Small intestine (tissue), 7 donors: ENCODE data around the gene SPTY2D1. TPM values are rescaled to one million over a fixed set of nuclear protein-coding genes. Genes with fewer than 3 reads are reported as not detected.
A peak's percentile ranks its signal among the peaks of the same experiment; 100 is the strongest.
"Not testable (repeated sequence)": the region's sequence is repeated elsewhere in the genome, so short reads cannot be mapped to it uniquely, and the experiment has no call there.

Source experiments
- DNase-seq, 2 donors: peaks; one replicate each; pipeline versions ENCODE4 v3.0.0 to v3.0.0-alpha.2; 2013
- FAIRE-seq: peaks from 2 replicates; lab custom pipeline; 2012; peaks lifted over from hg19 to GRCh38; lab: Jason Lieb, UNC
- H3K27ac ChIP-seq, 3 donors: one replicate each; pipeline ENCODE4 v1.5.1; 2013; ENCODE audit warnings: low read length in 2 of 3, mild to moderate bottlenecking in 2 of 3, control low read depth in 1 of 3, inconsistent platforms in 1 of 3, low read depth in 1 of 3, moderate library complexity in 1 of 3
- H3K27me3 ChIP-seq, 3 donors: one replicate each; pipeline ENCODE4 v1.6.1; 2013; ENCODE audit warnings: low read length in 3 of 3, inconsistent platforms in 1 of 3; ENCODE audit not compliant: control insufficient read depth in 3 of 3, insufficient read depth in 3 of 3
- H3K36me3 ChIP-seq, 3 donors: one replicate each; pipeline ENCODE4 v1.6.1; 2013; ENCODE audit warnings: low read length in 3 of 3, inconsistent platforms in 1 of 3, low read depth in 1 of 3, mild to moderate bottlenecking in 1 of 3, moderate library complexity in 1 of 3; ENCODE audit not compliant: control insufficient read depth in 3 of 3, insufficient read depth in 2 of 3
- H3K4me1 ChIP-seq, 3 donors: one replicate each; pipeline ENCODE4 v1.6.1; 2013; ENCODE audit warnings: low read length in 2 of 3, inconsistent platforms in 1 of 3, low read depth in 1 of 3, mild to moderate bottlenecking in 1 of 3, moderate library complexity in 1 of 3; ENCODE audit not compliant: control insufficient read depth in 3 of 3, insufficient read depth in 2 of 3
- H3K4me3 ChIP-seq, 3 donors: one replicate each; pipeline ENCODE4 v1.5.1; 2013; ENCODE audit warnings: low read length in 3 of 3, control low read depth in 1 of 3, inconsistent platforms in 1 of 3, low read depth in 1 of 3, mild to moderate bottlenecking in 1 of 3, moderate library complexity in 1 of 3
- H3K9me3 ChIP-seq, 2 donors: one replicate each; pipeline ENCODE4 v1.6.1; 2013; ENCODE audit warnings: low read depth in 1 of 2, low read length in 1 of 2; ENCODE audit not compliant: control insufficient read depth in 2 of 2, insufficient read depth in 1 of 2
- WGBS, 3 donors: extraction: QIAGEN DNeasy Blood & Tissue Kit; methylation state at CpG; one replicate each; pipeline ENCODE4 v1.1.7; 2013; 5-methylcytosine and 5-hydroxymethylcytosine counted together
- polyA plus RNA-seq, 4 donors: library from polyadenylated mRNA; stranded (reverse) in 3 of 4; unstranded in 1 of 4; fragments of 200-250 nt in 3 of 4; fragments of 120-200 nt in 1 of 4; gene quantifications; one replicate each; pipeline versions ENCODE4 v1.2.1 to v1.2.3, GENCODE V29; 2013
- donor health status: healthy with polysubstance abuse.
- donor health status: control.
- donor health status: control.
- donor health status: Bipolar disorder and iron deficiency.
- donor health status: healthy.

Gene SPTY2D1
- polyA plus RNA-seq, 4 donors: 5.8 to 16.5 (median 6.5) TPM

GRCh38 chr11:18614667-18615066 lies 19.5 kb downstream of the SPTY2D1 start:
- 95 to 96% (median 95%) methylated on average over 10 of the region's 10 CpGs for WGBS, 3 donors

GRCh38 chr11:18612394-18612793 lies 21.7 kb downstream of the SPTY2D1 start:
- Histone ChIP-seq H3K27me3 (no peaks in the 10 kb centered on the region), H3K36me3 (peaks cover 22 to 28% (median 24%) of the 10 kb centered on the region in 3 donors), H3K4me1 (no peaks in the 10 kb centered on the region), H3K9me3 (no peaks in the 10 kb centered on the region), H3K27ac (no peak overlapping the region), H3K4me3 (no peak overlapping the region)
- FAIRE-seq (no peak), DNase-seq (no peak)
- WGBS, 3 donors: 85 to 93% (median 86%) methylated on average over 4 of the region's 4 CpGs

More at GRCh38 chr11:18614667-18615066, 19.5 kb downstream of the SPTY2D1 start:
- no peaks in the 10 kb centered on the region for H3K27me3 ChIP-seq
- DNase-seq: no peak
- no peaks in the 10 kb centered on the region for H3K9me3 ChIP-seq
- no peak overlapping the region for H3K27ac ChIP-seq
- FAIRE-seq: no peak
- peaks cover 16 to 28% (median 24%) of the 10 kb centered on the region in 3 donors for H3K36me3 ChIP-seq
- H3K4me3 ChIP-seq: no peak overlapping the region
- peaks cover 0 to 5% (median 0%) of the 10 kb centered on the region in 3 donors for H3K4me1 ChIP-seq

GRCh38 chr11:18611196-18611595 lies 22.9 kb downstream of the SPTY2D1 start:
- Histone ChIP-seq H3K4me3 (no peak overlapping the region), H3K9me3 (no peaks in the 10 kb centered on the region), H3K27me3 (no peaks in the 10 kb centered on the region), H3K27ac (no peak overlapping the region), H3K36me3 (peaks cover 25 to 31% (median 26%) of the 10 kb centered on the region in 3 donors), H3K4me1 (no peaks in the 10 kb centered on the region)
- FAIRE-seq (no peak), DNase-seq (no peak)
- WGBS, 3 donors: 92 to 98% (median 95%) methylated on average over 2 of the region's 2 CpGs

GRCh38 chr11:18608376-18608775 lies 25.8 kb downstream of the SPTY2D1 start:
- no peak overlapping the region for H3K27ac ChIP-seq
- DNase-seq (peak; percentile 43 to 68), FAIRE-seq (no peak)
- peaks cover 8 to 23% (median 16%) of the 10 kb centered on the region in 3 donors for H3K36me3 ChIP-seq
- WGBS, 3 donors: 13 to 42% (median 36%) methylated on average over 3 of the region's 3 CpGs
- H3K4me1 ChIP-seq: no peaks in the 10 kb centered on the region
- H3K27me3 ChIP-seq: no peaks in the 10 kb centered on the region
- no peaks in the 10 kb centered on the region for H3K9me3 ChIP-seq
- no peak overlapping the region for H3K4me3 ChIP-seq

GRCh38 chr11:18600915-18601569 lies 33.1 kb downstream of the SPTY2D1 start:
- peaks cover 1 to 16% (median 2%) of the 10 kb centered on the region in 3 donors for H3K36me3 ChIP-seq
- WGBS, 3 donors: 89 to 100% (median 96%) methylated on average over 4 of the region's 4 CpGs
- no peak for FAIRE-seq

GRCh38 chr11:18599739-18600230 lies 34.4 kb downstream of the SPTY2D1 start, which contains the start of gene MISFA:
Gene MISFA, plus strand, starts transcription at chr11:18599789. Its CDS starts 140 bp downstream, at chr11:18599929.
- no peak for FAIRE-seq
- Histone ChIP-seq H3K27me3 (no peaks in the 10 kb centered on the region), H3K36me3 (peaks cover 0 to 23% (median 0%) of the 10 kb centered on the region in 3 donors), H3K27ac (no peak within 1 kb of the TSS), H3K4me1 (no peaks in the 10 kb centered on the region), H3K4me3 (no peak within 1 kb of the TSS), H3K9me3 (no peaks in the 10 kb centered on the region)
- 90 to 96% (median 92%) methylated on average over 7 of the region's 7 CpGs for WGBS, 3 donors
- no peak for DNase-seq

More at GRCh38 chr11:18600915-18601569, 33.1 kb downstream of the SPTY2D1 start:
- Histone ChIP-seq H3K4me3 (no peak overlapping the region), H3K27ac (no peak overlapping the region), H3K27me3 (no peaks in the 10 kb centered on the region), H3K9me3 (no peaks in the 10 kb centered on the region), H3K4me1 (no peaks in the 10 kb centered on the region)
- no peak for DNase-seq

GRCh38 chr11:18594999-18595749 lies 39.0 kb downstream of the SPTY2D1 start:
- no peaks in the 10 kb centered on the region for H3K9me3 ChIP-seq
- no peaks in the 10 kb centered on the region for H3K27me3 ChIP-seq
- H3K4me3 ChIP-seq: no peak overlapping the region
- no peak for DNase-seq
- peaks cover 0 to 7% (median 4%) of the 10 kb centered on the region in 3 donors for H3K4me1 ChIP-seq
- WGBS, 3 donors: 63 to 75% (median 63%) methylated on average over 5 of the region's 5 CpGs
- peaks cover 0 to 16% (median 0%) of the 10 kb centered on the region in 3 donors for H3K36me3 ChIP-seq
- no peak for FAIRE-seq
- H3K27ac ChIP-seq: no peak overlapping the region

GRCh38 chr11:18594088-18594487 lies 40.1 kb downstream of the SPTY2D1 start:
- H3K9me3 ChIP-seq, H3K4me3 ChIP-seq, FAIRE-seq, H3K27ac ChIP-seq, DNase-seq, H3K27me3 ChIP-seq: not testable (repeated sequence)
- Histone ChIP-seq H3K36me3 (peaks cover 0 to 16% (median 0%) of the 10 kb centered on the region in 3 donors), H3K4me1 (peaks cover 0 to 10% (median 6%) of the 10 kb centered on the region in 3 donors)
- 92 to 95% (median 93%) methylated on average over 5 of the region's 5 CpGs for WGBS, 3 donors
